ENCODE measurements around the gene MARCHF3.

GRCh38 chr5:126918615-126918957 lies 111.8 kb downstream of the MARCHF3 start:
- TF ChIP-seq EZH2 (optimal IDR thresholded peaks at IDR 0.05; ENCODE audit: low read depth, low read length): no peak
- TF ChIP-seq CTCF (IDR thresholded peaks at IDR 0.05; ENCODE audit: low read length): no peak

All from MM.1S (cell line).